Inflammatory macrophage treated with lipopolysaccharide for 4 hours (primary cell): Measurements from ENCODE around the gene COPG1.

Source experiments
- DNase-seq: peaks from one replicate; pipeline ENCODE4 v3.0.0-alpha.2; 2020

Gene COPG1, protein sequence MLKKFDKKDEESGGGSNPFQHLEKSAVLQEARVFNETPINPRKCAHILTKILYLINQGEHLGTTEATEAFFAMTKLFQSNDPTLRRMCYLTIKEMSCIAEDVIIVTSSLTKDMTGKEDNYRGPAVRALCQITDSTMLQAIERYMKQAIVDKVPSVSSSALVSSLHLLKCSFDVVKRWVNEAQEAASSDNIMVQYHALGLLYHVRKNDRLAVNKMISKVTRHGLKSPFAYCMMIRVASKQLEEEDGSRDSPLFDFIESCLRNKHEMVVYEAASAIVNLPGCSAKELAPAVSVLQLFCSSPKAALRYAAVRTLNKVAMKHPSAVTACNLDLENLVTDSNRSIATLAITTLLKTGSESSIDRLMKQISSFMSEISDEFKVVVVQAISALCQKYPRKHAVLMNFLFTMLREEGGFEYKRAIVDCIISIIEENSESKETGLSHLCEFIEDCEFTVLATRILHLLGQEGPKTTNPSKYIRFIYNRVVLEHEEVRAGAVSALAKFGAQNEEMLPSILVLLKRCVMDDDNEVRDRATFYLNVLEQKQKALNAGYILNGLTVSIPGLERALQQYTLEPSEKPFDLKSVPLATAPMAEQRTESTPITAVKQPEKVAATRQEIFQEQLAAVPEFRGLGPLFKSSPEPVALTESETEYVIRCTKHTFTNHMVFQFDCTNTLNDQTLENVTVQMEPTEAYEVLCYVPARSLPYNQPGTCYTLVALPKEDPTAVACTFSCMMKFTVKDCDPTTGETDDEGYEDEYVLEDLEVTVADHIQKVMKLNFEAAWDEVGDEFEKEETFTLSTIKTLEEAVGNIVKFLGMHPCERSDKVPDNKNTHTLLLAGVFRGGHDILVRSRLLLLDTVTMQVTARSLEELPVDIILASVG

GRCh38 chr3:129249284-129250065 lies at the start of gene COPG1:
TSS of gene COPG1 (plus strand) at chr3:129249606. CDS start at chr3:129249710, 104 bp downstream.
- DNase-seq, result peak; percentile 93

DNA sequence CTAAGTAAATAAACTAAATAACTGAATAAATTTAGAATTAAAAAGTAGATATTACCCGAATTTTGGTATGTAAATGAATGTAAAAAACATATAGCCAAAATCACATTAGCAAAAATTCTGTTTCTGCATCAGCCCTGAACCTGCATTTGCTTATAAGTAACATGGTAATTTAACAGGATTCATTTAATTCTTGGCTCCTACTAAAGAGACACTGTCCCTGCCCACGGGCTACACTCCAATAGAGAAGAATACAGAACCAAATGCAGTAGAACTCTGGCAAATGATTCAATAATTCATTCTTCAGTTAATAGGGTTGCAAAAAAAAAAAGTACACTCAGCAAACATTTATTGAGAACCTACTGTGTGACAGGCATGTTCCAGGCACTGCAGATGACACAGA lies 44.9 kb upstream of the COPG1 start:
- no peak for DNase-seq

DNA sequence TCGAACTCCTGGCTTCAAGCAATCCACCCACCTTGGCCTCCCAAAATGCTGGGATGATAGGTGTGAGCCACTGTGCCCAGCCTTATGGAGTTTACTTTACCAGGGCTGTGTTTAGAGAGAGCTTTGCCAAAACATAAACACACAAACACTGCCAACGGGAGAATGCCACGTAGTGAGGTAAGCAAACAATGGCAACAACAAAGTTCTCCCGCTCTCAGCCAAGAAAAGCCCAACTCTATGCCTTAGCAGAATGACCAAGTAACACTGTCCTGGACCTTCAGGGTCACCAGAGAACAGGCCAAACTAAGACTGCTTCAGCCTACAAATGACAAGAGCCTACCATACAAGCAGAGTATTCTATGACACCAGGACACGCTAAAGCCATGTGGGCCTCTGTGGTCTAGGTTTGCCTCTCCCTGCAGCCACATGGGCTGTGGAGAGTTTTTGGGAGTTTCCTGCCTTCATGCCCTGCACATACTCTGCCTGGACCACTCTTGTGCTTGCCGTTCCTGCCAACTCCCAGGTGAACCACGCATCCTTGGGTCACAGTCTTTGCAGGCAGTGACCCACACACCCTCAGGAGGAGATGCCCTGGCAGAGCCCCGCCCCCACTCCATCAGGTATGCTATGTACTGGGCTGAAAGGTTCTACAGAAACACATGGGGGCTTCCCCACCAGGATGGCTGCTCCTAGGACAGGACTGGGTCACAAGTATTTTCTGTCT lies 44.1 kb upstream of the COPG1 start:
- DNase-seq, result no peak

- no peak for DNase-seq
These were observed 41.9 kb upstream of the COPG1 start for GRCh38 chr3:129207479-129207878.

GRCh38 chr3:129211345-129211744 lies 38.1 kb upstream of the COPG1 start:
- no peak for DNase-seq

DNA sequence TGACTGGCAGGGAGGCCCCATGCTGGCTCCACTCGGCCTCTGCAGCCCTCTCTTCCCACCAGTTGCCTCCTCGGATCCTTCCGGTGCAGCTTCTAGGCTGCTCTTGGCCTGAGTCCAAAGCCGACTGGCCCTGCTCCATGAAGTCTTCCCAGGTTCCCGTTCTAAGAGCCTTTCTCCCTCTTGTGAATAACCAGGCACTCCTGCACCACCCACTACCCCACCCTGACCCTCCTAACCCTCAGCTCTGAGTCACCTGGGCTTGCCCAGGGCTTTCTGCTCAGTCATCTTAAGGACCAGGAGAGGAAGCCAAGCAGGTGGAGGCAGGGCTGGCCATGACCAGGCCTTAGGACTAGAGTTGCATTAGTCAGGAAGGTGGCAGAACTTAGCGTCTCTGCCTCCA lies 37.6 kb upstream of the COPG1 start:
- no peak for DNase-seq

GRCh38 chr3:129213238-129213637 lies 36.2 kb upstream of the COPG1 start:
- DNase-seq, result no peak

GRCh38 chr3:129218742-129219141 lies 30.7 kb upstream of the COPG1 start:
- DNase-seq, result no peak

DNA sequence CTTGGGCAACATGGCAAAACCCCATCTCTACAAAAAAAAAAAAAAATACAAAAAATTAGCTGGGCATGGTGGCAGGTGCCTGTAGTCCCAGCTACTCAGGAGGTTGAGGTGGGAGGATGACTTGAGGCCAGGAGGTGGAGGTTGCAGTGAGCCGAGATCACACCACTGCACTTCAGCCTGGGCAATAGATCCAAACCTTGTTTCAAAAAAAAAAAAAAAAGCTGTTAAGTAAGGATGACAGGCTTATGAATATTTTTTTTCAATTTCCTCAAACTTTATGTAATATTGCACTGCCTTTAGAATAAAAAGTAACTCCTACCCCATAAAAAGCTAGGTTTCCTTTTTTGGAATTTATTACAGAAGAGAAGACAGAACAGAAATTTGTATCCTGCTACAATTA lies 25.0 kb upstream of the COPG1 start:
- peak; percentile 60 for DNase-seq

GRCh38 chr3:129224984-129225393 lies 24.4 kb upstream of the COPG1 start:
- peak; percentile 98 for DNase-seq

- peak; percentile 91 for DNase-seq
These were observed 23.0 kb upstream of the COPG1 start for GRCh38 chr3:129226374-129226773.

GRCh38 chr3:129228891-129229585 lies 20.4 kb upstream of the COPG1 start:
- peak; percentile 38 for DNase-seq

DNA sequence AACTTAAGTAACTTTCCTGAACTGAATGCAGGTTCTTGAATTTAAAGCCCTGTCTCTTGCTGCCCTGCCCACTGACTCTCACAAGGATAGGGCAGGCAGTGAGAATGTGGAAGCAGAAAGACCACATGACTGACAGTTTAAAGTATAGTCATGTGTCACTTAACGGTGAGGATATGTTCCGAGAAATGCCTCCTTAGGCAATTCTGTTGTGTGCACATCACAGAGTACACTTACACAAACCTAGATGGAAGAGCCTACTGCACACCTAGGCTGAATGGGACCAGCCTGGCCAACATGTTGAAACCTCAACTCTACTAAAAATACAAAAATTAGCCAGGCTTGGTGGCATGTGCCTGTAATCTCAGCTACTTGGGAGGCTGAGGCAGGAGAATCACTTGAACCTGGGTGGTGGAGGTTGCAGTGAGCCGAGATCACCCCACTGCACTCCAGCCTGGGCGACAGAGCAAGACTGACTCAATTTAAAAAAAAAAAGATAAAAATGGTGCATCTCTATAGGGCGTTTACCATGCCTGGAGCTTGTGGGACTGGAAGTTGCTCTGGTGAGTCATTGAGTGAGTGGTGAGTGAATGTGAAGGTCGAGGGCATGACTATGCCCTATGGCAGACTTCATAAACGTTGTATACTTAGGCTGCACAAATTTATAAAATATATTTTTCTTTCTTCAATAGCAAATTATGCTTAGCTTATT lies 18.9 kb upstream of the COPG1 start:
- DNase-seq, result peak; percentile 97

GRCh38 chr3:129231331-129232119 lies 17.9 kb upstream of the COPG1 start:
- DNase-seq, result peak; percentile 54

GRCh38 chr3:129233538-129233937 lies 15.9 kb upstream of the COPG1 start:
- peak; percentile 97 for DNase-seq

GRCh38 chr3:129234441-129234840 lies 15.0 kb upstream of the COPG1 start:
- no peak for DNase-seq

DNA sequence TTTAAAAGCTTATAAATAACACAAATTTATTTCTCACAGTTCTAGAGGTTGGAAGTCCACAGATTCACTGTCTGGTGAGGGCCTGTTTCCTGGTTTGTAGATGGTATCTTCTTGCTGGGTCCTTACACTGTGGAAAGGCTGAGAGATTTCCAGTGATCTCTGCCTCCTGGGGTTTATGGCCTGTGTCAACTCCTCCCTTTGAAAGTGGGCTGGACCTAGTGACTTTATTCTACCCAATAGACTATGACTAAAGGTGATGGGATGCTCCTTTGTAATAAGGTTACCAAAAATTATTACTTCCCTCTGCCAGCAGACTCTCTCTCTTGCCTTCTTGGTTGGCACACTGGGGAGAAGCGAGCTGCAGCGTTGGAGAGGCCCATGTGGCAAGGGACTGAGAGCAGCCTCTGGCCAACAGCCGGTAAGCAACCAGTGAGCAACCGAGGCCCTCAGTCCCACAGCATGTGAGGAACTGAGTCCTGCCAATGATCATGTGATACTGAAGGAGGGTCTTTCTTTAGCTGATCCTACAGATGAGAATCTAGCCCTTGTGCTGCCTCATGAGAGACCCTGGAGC lies 14.0 kb upstream of the COPG1 start:
- DNase-seq, result peak; percentile 54

GRCh38 chr3:129238945-129239705 lies 10.3 kb upstream of the COPG1 start:
- peak; percentile 97 for DNase-seq

GRCh38 chr3:129239991-129240390 lies 9.4 kb upstream of the COPG1 start:
- DNase-seq, result peak; percentile 73
